Activated effector memory CD4-positive, alpha-beta T cell treated with Interleukin-2 at 50 U/mL for 16 hours (primary cell): ENCODE data around the gene TSC22D4.
A peak's percentile ranks its signal among the peaks of the same experiment; 100 is the strongest.
"Not testable (repeated sequence)": the region's sequence is repeated elsewhere in the genome, so short reads cannot be mapped to it uniquely, and the experiment has no call there.

Source experiments
- DNase-seq: peaks from one replicate; pipeline ENCODE4 v3.0.0-alpha.2; 2020

TSC22D4 gene

GRCh38 chr7:100478958-100479660 is at the start of gene TSC22D4:
Gene TSC22D4 (minus strand): TSS chr7:100479214. CDS start chr7:100478038, 1,176 bp downstream.
- DNase-seq = peak; percentile 91

DNA sequence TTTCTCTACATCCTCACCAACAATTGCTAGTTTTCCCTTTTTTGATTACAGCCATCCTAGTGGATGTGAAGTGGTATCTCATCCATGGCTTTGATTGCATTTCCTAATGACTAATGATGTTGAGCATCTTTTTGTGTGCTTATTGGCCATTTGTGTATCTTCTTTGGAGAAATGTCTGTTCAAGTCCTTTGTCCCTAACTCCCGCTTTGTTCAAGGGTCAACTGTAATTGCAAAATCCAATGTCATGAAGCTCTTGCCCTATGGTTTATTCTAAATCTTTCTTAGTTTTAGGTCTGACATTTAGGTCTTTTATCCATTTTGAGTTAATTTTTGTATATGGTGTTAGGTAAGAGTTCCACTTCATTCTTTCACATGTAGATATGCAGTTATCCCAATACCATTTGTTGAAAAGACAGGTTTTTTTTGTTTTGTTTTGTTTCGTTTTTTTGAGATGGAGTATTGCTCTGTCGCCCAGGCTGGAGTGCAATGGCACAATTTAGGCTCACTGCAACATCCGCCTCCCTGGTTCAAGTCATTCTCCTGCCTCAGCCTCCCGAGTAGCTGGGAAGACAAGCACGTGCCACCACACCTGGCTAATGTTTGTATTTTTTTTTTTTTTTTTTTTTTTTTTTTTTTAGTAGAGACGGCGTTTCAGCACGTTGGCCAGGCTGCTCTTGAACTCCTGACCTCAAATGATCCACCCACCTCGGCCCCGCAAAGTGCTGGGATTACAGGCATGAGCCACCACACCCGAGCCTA is 49.3 kb upstream of the TSC22D4 start:
- not testable (repeated sequence) for DNase-seq

- DNase-seq = not testable (repeated sequence)
Observed at GRCh38 chr7:100523192-100523591, 44.2 kb upstream of the TSC22D4 start.

- not testable (repeated sequence) for DNase-seq
Observed at GRCh38 chr7:100521909-100522593, 43.0 kb upstream of the TSC22D4 start.

DNA sequence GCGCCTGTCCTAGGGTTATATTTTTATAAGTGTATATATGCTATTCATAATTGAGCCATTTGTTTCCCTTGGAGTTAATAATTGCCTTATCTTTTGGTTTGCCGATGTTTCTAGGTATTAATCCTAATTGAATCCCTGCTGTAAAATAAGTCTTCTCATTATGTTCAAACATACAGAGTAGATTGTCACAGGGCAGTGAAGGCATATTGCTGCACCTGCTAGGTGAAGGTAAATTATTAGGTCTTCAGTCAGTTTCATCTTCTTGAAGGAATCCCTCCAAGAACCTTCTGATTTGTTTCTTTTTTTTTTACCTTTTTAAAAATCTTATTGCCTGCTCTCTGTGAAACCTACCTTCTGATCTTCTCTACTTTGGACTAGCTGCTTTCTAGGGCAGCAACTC is 42.1 kb upstream of the TSC22D4 start:
- no peak for DNase-seq

- no peak for DNase-seq
Observed at GRCh38 chr7:100520138-100520537, 41.1 kb upstream of the TSC22D4 start.

DNA sequence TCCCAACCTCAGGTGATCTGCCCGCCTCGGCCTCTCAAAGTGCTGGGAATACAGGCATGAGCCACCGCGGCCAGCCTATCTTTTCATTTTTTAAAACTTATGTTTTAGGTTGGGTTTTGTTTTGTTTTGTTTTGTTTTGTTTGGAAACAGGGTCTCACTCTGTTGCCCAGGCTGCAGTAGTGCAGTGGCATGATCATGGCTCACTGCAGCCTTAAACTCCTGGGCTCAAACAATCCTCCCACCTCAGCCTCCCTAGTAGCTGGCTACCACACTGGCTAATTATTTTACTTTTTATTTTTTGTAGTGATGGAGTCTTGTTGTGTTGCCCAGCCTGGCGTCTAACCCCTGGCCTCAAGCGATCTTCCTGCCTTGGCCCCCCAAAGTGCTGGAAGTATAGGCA is 40.6 kb upstream of the TSC22D4 start:
- no peak for DNase-seq

GRCh38 chr7:100517305-100517704 is 38.3 kb upstream of the TSC22D4 start:
- DNase-seq = no peak

DNA sequence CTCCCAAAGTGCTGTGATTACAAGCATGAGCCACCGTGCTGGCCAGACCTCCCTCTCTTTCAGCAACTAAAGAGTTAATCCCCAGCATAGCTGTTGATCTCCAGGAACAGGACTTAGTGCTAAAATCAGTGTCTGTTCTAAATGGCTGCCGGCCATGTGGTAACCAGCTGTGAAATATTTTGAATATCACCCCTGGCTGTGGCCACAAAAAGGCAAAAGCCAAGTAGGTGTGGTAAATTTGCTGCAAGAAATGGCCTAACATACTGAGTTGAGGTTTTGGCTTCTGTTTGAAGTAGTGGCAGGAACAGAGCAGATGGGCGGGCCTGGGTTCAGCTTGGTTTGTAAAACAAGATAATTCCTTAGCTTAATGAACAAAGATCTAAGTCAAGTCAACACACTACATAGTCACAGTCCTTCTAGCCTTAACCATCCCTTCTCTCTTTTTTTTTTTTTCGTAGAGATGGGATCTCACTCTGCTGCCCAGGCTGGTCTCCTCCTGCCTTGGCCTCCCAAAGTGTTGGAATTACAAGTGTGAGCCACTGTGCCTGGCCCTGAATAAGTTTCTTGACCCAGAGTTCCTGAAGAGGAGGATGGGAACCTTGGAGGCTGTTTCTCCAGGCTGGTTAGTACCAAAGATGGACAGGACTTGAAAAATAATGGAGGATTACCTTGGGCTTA is 37.3 kb upstream of the TSC22D4 start:
- peak; percentile 45 for DNase-seq

- no peak for DNase-seq
Observed at GRCh38 chr7:100515072-100515532, 36.1 kb upstream of the TSC22D4 start.

GRCh38 chr7:100513212-100513810 is 34.3 kb upstream of the TSC22D4 start:
- no peak for DNase-seq

DNA sequence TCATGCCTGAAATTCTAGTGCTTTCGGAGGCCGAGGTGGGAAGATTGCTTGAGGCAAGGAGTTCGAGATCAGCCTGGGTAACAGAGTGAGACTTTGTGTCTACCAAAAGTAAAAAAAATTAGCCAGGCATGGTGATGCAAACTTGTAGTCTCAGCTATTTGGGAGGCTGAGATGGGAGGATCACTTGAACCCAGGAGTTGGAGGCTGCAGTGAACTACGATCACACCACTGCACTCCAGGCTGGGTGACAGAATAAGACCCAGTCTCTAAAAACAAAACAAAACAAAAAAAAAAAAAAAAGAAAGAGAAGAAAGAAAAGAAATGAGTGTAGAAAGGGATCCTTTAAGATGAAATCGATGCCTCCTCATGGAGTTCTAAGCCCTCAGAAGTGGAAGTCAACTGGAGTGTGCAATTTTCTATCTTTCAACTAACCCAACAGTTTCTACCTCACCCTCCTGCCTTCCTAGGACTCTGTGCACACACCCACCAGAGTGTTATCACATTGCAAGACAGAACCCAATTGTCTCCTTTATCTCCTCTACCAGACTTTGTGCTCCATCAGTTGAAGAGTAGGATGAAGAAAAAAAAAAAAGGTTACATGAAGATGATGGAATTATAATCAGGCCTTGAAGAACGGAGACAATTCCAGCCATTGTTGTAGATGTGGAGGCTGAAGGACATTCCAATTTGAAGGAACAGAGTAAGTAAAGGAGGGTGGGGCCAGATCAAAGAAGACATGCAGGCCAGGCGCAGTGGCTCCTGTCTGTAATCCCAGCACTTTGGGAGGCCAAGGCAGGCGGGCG is 31.6 kb upstream of the TSC22D4 start:
- no peak for DNase-seq

DNA sequence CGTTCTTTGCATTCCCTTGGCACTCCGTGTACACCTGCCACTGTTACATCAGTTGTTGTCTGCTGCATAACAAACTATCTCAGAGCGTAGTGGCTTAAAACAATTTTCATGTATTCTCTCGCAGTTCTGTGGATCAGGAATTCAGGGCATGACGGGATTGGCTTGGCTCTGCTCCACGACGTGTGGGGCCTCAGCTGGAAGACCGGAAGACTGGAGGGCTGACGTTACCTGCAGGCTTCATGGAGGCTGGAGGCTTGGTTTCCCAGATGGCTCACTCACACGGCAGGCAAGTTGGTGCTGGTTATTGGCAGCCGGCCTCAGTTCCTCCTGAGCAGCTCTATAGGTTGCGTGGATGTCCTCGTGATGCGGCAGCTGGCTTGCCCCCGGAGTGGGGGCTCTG is 30.2 kb upstream of the TSC22D4 start:
- DNase-seq = no peak

DNA sequence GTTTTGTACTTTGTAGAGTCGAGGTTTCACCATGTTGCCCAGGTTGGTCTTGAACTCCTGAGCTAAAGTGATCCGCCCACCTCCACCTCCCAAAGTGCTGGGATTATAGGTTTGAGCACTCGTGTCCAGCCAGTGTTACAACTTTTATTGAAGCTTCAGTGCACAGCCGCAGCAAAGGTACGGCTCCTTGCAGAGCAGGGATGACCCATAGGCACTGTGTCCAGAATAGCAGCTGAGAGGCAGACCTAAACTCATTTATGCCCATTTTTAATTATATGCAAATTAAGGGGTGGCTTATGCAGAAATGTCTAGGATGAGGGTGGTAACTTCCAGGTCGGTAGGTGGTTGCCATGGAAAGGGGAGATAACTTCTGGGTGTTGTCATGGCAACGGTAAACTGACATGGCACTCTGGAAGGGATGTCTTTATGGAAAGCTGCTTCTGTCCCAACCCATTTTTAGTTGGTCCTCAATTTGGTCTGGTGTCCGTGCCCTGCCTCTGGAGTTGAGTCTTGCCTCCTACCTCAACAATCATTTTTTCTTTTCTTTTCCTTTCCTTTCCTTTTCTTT is 27.4 kb upstream of the TSC22D4 start:
- DNase-seq = no peak

DNA sequence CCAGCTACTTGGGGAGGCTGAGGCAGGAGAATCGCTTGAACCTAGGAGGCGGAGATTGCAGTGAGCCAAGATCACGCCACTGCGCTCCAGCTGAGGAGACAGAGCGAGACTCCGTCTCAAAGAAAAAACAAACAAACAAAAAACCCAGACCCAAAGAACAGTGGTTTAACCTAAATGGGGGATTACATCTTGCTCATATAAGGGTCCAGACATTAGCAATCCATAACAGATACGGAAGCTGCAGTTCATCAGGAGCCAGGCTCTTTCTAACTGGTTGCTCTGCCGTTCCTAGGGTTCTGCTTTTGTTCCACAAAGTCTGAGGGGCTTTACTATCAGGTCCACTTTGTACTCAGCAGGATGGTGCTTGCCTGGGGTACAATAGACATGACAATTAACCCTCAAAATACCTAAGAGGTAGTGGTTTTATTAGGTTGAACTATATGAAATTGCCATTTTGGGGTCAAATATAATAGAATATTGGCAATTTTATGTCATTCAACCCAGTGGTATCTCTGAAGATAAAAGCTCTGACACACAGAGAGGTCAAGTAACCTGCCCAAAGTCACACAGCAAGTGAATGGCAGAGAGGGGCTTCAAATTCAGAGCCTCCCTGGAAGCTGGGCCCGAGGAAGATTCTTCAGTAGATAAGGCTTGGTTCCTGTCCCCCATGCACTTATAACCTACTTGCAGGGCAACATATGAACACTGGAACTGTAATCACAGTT is 26.0 kb upstream of the TSC22D4 start:
- no peak for DNase-seq

- DNase-seq = not testable (repeated sequence)
Observed at GRCh38 chr7:100504031-100504430, 25.0 kb upstream of the TSC22D4 start.

GRCh38 chr7:100500743-100501142 is 21.7 kb upstream of the TSC22D4 start:
- not testable (repeated sequence) for DNase-seq

GRCh38 chr7:100496509-100496908 is 17.5 kb upstream of the TSC22D4 start:
- DNase-seq = no peak

- peak; percentile 50 for DNase-seq
Observed at GRCh38 chr7:100493476-100494264, 14.7 kb upstream of the TSC22D4 start.
